IMR-90 (cell line): Measurements from ENCODE around the gene NPAS2. TPM values are rescaled to one million over a fixed set of nuclear protein-coding genes. Genes with fewer than 3 reads are reported as not detected.

Source experiments
- ATAC-seq: fragments of 200-7000 bp; cut with Tn5 transposase; 2 replicates; pipeline ENCODE4 v1.9.1; 2020; ENCODE audit warnings: low read depth, mild to moderate bottlenecking, moderate library complexity
- BruUV-seq: library from RNA; stranded (reverse); fragments of 400-500 nt; replicated peaks from 2 replicates; lab custom pipeline; 2021; lab: Mats Ljungman, UMichigan
- CTCF ChIA-PET: fragments of 300-600 bp; formaldehyde crosslinking; extraction: SDS; loops from one replicate; lab custom pipeline; 2021; ENCODE audit warnings: antibody characterized with exemption; lab: Yijun Ruan, JAX
- POLR2A ChIA-PET: fragments of 300-600 bp; sonication (Branson Sonifier 250); formaldehyde crosslinking; loops from one replicate; lab custom pipeline; 2022; ENCODE audit warnings: antibody characterized with exemption; ENCODE audit not compliant: unreplicated experiment; lab: Charles Lee
- DNase-seq: peaks from one replicate; pipeline ENCODE4 v3.0.0; 2013
- H2AFZ ChIP-seq: replicated peaks from 2 replicates; pipeline ENCODE3; 2013; ENCODE audit warnings: low read length, mild to moderate bottlenecking; ENCODE audit not compliant: poor library complexity
- H2AK5ac ChIP-seq: 2 replicates; pipeline ENCODE4 v1.6.1; 2013; ENCODE audit warnings: low read depth, low read length, inconsistent platforms
- H2AK9ac ChIP-seq: replicated peaks from 2 replicates; pipeline ENCODE3; 2013; ENCODE audit warnings: mild to moderate bottlenecking, low read depth, low read length, moderate library complexity; ENCODE audit not compliant: poor library complexity
- H2BK120ac ChIP-seq: 2 replicates; pipeline ENCODE4 v1.6.1; 2013; ENCODE audit warnings: low read depth, low read length, inconsistent platforms
- H2BK15ac ChIP-seq: 3 replicates; pipeline ENCODE4 v1.6.1; 2013; ENCODE audit warnings: low read depth, low read length, inconsistent platforms
- H2BK20ac ChIP-seq: 2 replicates; pipeline ENCODE4 v1.6.1; 2013; ENCODE audit warnings: low read depth, mild to moderate bottlenecking, inconsistent platforms, low read length, moderate library complexity
- H2BK5ac ChIP-seq: 2 replicates; pipeline ENCODE4 v1.6.1; 2013; ENCODE audit warnings: mild to moderate bottlenecking, low read depth, low read length, inconsistent platforms; ENCODE audit not compliant: poor library complexity, severe bottlenecking
- H3K14ac ChIP-seq: replicated peaks from 2 replicates; pipeline ENCODE4 v1.6.1; 2013; ENCODE audit warnings: low read depth, low read length, inconsistent platforms
- H3K18ac ChIP-seq: 2 replicates; pipeline ENCODE4 v1.6.1; 2013; ENCODE audit warnings: low read depth, low read length, control low read depth
- H3K23ac ChIP-seq: 2 replicates; pipeline ENCODE4 v1.6.1; 2013; ENCODE audit warnings: low read depth, low read length, inconsistent platforms
- H3K27ac ChIP-seq: 2 replicates; pipeline ENCODE4 v1.5.1; 2013; ENCODE audit warnings: mild to moderate bottlenecking, control low read depth, low read length; ENCODE audit not compliant: insufficient read depth
- H3K27me3 ChIP-seq: 2 replicates; pipeline ENCODE4 v1.6.1; 2013; ENCODE audit warnings: low read length; ENCODE audit not compliant: control insufficient read depth, insufficient read depth
- H3K36me3 ChIP-seq: 2 replicates; pipeline ENCODE4 v1.6.1; 2013; ENCODE audit warnings: low read length, mixed read lengths; ENCODE audit not compliant: control insufficient read depth, insufficient read depth
- H3K4ac ChIP-seq: 2 replicates; pipeline ENCODE4 v1.6.1; 2013; ENCODE audit warnings: low read depth, low read length, inconsistent platforms
- H3K4me1 ChIP-seq: 2 replicates; pipeline ENCODE4 v1.6.1; 2013; ENCODE audit warnings: low read length, mixed read lengths; ENCODE audit not compliant: control insufficient read depth, insufficient read depth
- H3K4me2 ChIP-seq: 2 replicates; pipeline ENCODE4 v1.6.1; 2013; ENCODE audit warnings: low read depth, mild to moderate bottlenecking, control low read depth, low read length, moderate library complexity
- H3K4me3 ChIP-seq: 2 replicates; pipeline ENCODE4 v1.5.1; 2013; ENCODE audit warnings: low read depth, mild to moderate bottlenecking, control low read depth, low read length, moderate library complexity; ENCODE audit not compliant: insufficient read depth
- H3K56ac ChIP-seq: 2 replicates; pipeline ENCODE4 v1.6.1; 2013; ENCODE audit warnings: low read length, inconsistent platforms; ENCODE audit not compliant: insufficient read depth; ENCODE audit errors: extremely low read depth
- H3K79me1 ChIP-seq, 2 experiments: 2 replicates each; pipeline ENCODE4 v1.6.1; 2013; ENCODE audit warnings: low read length in 2 of 2, inconsistent platforms in 1 of 2, low read depth in 1 of 2
- H3K9ac ChIP-seq: 2 replicates; pipeline ENCODE4 v1.6.1; 2013; ENCODE audit warnings: low read depth, low read length, control low read depth
- H3K9me1 ChIP-seq: 2 replicates; pipeline ENCODE4 v1.6.1; 2013; ENCODE audit warnings: low read length, inconsistent platforms; ENCODE audit not compliant: insufficient read depth
- H3K9me3 ChIP-seq: 2 replicates; pipeline ENCODE4 v1.6.1; 2013; ENCODE audit warnings: low read length; ENCODE audit not compliant: control insufficient read depth, insufficient read depth
- H4K20me1 ChIP-seq: 2 replicates; pipeline ENCODE4 v1.6.1; 2013; ENCODE audit warnings: low read length, inconsistent platforms; ENCODE audit not compliant: insufficient read depth
- H4K5ac ChIP-seq: 2 replicates; pipeline ENCODE4 v1.6.1; 2013; ENCODE audit warnings: mild to moderate bottlenecking, low read depth, low read length, control low read depth
- H4K8ac ChIP-seq, 2 experiments: 2 replicates each; pipeline ENCODE4 v1.6.1; 2013; ENCODE audit warnings: low read depth in 2 of 2, low read length in 2 of 2, control low read depth in 1 of 2, inconsistent platforms in 1 of 2
- H4K91ac ChIP-seq: 2 replicates; pipeline ENCODE4 v1.6.1; 2013; ENCODE audit warnings: low read depth, low read length, inconsistent platforms; ENCODE audit not compliant: insufficient read depth
- CHD1 ChIP-seq: IDR thresholded peaks from 2 replicates; pipeline ENCODE4 v1.6.1; 2012; ENCODE audit warnings: low read depth, low read length, improper control_type of control experiment
- CTCF ChIP-seq: conservative IDR thresholded peaks from 2 replicates; pipeline ENCODE4 v1.5.1; 2012; ENCODE audit warnings: mild to moderate bottlenecking, low read depth, low read length, improper control_type of control experiment
- MAFK ChIP-seq: IDR thresholded peaks from 2 replicates; pipeline ENCODE4 v1.6.1; 2012; ENCODE audit warnings: low read depth, low read length, improper control_type of control experiment
- MAZ ChIP-seq: IDR thresholded peaks from 2 replicates; pipeline ENCODE4 v1.6.1; 2012; ENCODE audit warnings: low read depth, mild to moderate bottlenecking, low read length, improper control_type of control experiment, moderate library complexity, borderline replicate concordance
- NFE2L2 ChIP-seq: fragments of 150-350 bp; IDR thresholded peaks from 2 replicates; pipeline ENCODE4 v1.6.1; 2016; ENCODE audit warnings: low read depth, mild to moderate bottlenecking, low read length
- POLR2A ChIP-seq: IDR thresholded peaks from 2 replicates; pipeline ENCODE4 v1.6.1; 2012; ENCODE audit warnings: mild to moderate bottlenecking, low read depth, low read length
- RAD21 ChIP-seq: IDR thresholded peaks from 2 replicates; pipeline ENCODE4 v1.6.1; 2012; ENCODE audit warnings: low read length, improper control_type of control experiment
- WGBS, 2 experiments: methylation state at CpG; one replicate each; pipeline versions ENCODE4 v1.1.5 to v1.1.7; 2013; ENCODE audit warnings: missing lambda C conversion rate in 2 of 2; ENCODE audit not compliant: insufficient read length in 1 of 2; ENCODE audit errors: extremely low coverage in 2 of 2; 5-methylcytosine and 5-hydroxymethylcytosine counted together
- dilution Hi-C: fragments of 300-500 bp; cut with HindIII; formaldehyde crosslinking; loops from one replicate; pipeline ENCODE4 v1.14.3; 2018; ENCODE audit warnings: low sequenced_read_pairs; ENCODE audit not compliant: unreplicated experiment
- in situ Hi-C: fragments of 300-500 bp; cut with MboI; formaldehyde crosslinking; loops from 3 replicates; pipeline ENCODE4 v1.14.3; 2019; ENCODE audit warnings: low sequenced_read_pairs, inconsistent platforms, mixed read lengths
- intact Hi-C: fragments of 100-400 bp; cut with micrococcal nuclease; formaldehyde crosslinking; loops from 2 replicates; pipeline ENCODE4 v1.10.0; 2022
- polyA plus RNA-seq, 3 experiments: library from polyadenylated mRNA; depleted of rRNA; stranded (reverse); fragments of >200 nt; gene quantifications; 2 replicates each; pipeline ENCODE4 v1.2.3, GENCODE V29; 2012; ENCODE audit warnings: low replicate concordance in 1 of 3
- total RNA-seq: library from RNA; depleted of rRNA; stranded (reverse); fragments of >200 nt; gene quantifications from 2 replicates; pipeline ENCODE4 v1.2.3, GENCODE V29; 2012
- TF ChIP-seq, protein P1 (sequence below): fragments of 150-350 bp; IDR thresholded peaks from 2 replicates; pipeline ENCODE4 v1.6.1; 2016; ENCODE audit warnings: low read depth, mild to moderate bottlenecking, low read length, moderate library complexity, borderline replicate concordance

NPAS2 gene
- total and polyA plus RNA-seq, 2 of the 4 experiments (the other 2 are of a cell fraction) = 5.2 to 14.8 TPM

- Histone ChIP-seq H2AK5ac (peak overlapping the region; percentile 36), H3K9me3 (no peaks in the 10 kb centered on the region), H4K20me1 (no peaks in the 10 kb centered on the region), H2BK120ac (peak overlapping the region; percentile 20; the same call in 1 of the 2 replicates), H3K27ac (no peak overlapping the region), H3K36me3 (no peaks in the 10 kb centered on the region), H3K9me1 (peaks cover 15% of the 10 kb centered on the region), H2AK9ac (no peak overlapping the region), H3K27me3 (no peaks in the 10 kb centered on the region), H2BK20ac (0 out of 2 replicates have a peak overlapping the region, but pooled peaks have one; percentile 6), H4K91ac (no peak overlapping the region), H3K4ac (no peak overlapping the region), H3K56ac (no peak overlapping the region), H3K4me3 (no peak overlapping the region), H3K14ac (no peak overlapping the region), H2AFZ (no peak overlapping the region), H3K79me1 (no peaks in the 10 kb centered on the region), H4K5ac (no peak overlapping the region), H4K8ac (no peak overlapping the region), H3K4me1 (peaks cover 16% of the 10 kb centered on the region), H3K23ac (no peak overlapping the region), H3K9ac (no peak overlapping the region), H3K18ac (no peak overlapping the region), H2BK5ac (no peak overlapping the region), H2BK15ac (no peak overlapping the region), H3K4me2 (no peak overlapping the region)
- WGBS, 2 experiments = no CpG with 5 or more reads among the region's 3 CpGs
- TF ChIP-seq, protein P1, sequence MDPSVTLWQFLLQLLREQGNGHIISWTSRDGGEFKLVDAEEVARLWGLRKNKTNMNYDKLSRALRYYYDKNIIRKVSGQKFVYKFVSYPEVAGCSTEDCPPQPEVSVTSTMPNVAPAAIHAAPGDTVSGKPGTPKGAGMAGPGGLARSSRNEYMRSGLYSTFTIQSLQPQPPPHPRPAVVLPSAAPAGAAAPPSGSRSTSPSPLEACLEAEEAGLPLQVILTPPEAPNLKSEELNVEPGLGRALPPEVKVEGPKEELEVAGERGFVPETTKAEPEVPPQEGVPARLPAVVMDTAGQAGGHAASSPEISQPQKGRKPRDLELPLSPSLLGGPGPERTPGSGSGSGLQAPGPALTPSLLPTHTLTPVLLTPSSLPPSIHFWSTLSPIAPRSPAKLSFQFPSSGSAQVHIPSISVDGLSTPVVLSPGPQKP = no peak
- TF ChIP-seq NFE2L2 = no peak
- no peak for TF ChIP-seq RAD21
- no peak for TF ChIP-seq CHD1
- no peak for TF ChIP-seq POLR2A
- no peak for TF ChIP-seq MAZ
- no peak for TF ChIP-seq MAFK
- TF ChIP-seq CTCF = no peak
- in situ Hi-C loops = no loop called here
- BruUV-seq = no TSS peak
- ChIA-PET CTCF (no interaction called here), POLR2A (no interaction called here)
- dilution Hi-C loops = no loop called here
- DNase-seq = no peak
- intact Hi-C loops = no loop called here
- ATAC-seq = no peak
Measured at GRCh38 chr2:100783987-100784386, 36.0 kb upstream of the NPAS2 start.
